Thyroid gland (tissue), 4 donors: ENCODE data around the gene CHMP6.

ENCODE experiments used
- CTCF ChIP-seq, 6 experiments: fragments of 200-600 bp in 3 of 6; fragments of 450-650 bp in 3 of 6; sonication (generic) in 3 of 6; IDR thresholded peaks; one replicate each; pipeline ENCODE4 v1.5.1; 2016 to 2019; ENCODE audit warnings: antibody characterized with exemption in 6 of 6, mild to moderate bottlenecking in 2 of 6, inconsistent platforms in 1 of 6, moderate library complexity in 1 of 6
- POLR2A ChIP-seq, 2 donors: fragments of 450-650 bp; IDR thresholded peaks; one replicate each; pipeline ENCODE4 v1.6.1; 2017; ENCODE audit warnings: antibody characterized with exemption in 2 of 2, mild to moderate bottlenecking in 2 of 2, moderate library complexity in 1 of 2

GRCh38 chr17:81043725-81044427 is 52.2 kb downstream of the CHMP6 start:
- TF ChIP-seq CTCF (IDR thresholded peaks at IDR 0.05): no peak
- TF ChIP-seq POLR2A (IDR thresholded peaks at IDR 0.05): peak in 1 of 2 donors; percentile 65
